Esophagus squamous epithelium (tissue), 5 donors: Measurements from ENCODE around the gene FKBP8. TPM values are rescaled to one million over a fixed set of nuclear protein-coding genes. Genes with fewer than 3 reads are reported as not detected.

Experiments
- DNase-seq: peaks from one replicate; lab custom pipeline; 2025; lab: John Stamatoyannopoulos, UW
- H3K27ac ChIP-seq, 4 donors: fragments of 200-600 bp; sonication (generic); one replicate each; pipeline ENCODE4 v1.5.1; 2016 to 2019; ENCODE audit warnings: mild to moderate bottlenecking in 1 of 4
- H3K27me3 ChIP-seq, 4 donors: fragments of 200-600 bp; sonication (generic); 1 replicate in 3 of 4; 2 replicates in 1 of 4; pipeline versions ENCODE4 v1.5.1 to v1.6.0; 2017 to 2021; ENCODE audit warnings: antibody characterized with exemption in 1 of 4
- H3K36me3 ChIP-seq, 3 donors: fragments of 200-600 bp; sonication (generic); one replicate each; pipeline ENCODE4 v1.5.1; 2016 to 2019
- H3K4me1 ChIP-seq, 3 donors: fragments of 200-600 bp; sonication (generic); one replicate each; pipeline ENCODE4 v1.5.1; 2017 to 2019
- H3K4me3 ChIP-seq, 4 donors: fragments of 200-600 bp; sonication (generic); 1 replicate in 3 of 4; 2 replicates in 1 of 4; pipeline ENCODE4 v1.5.1; 2016 to 2019; ENCODE audit warnings: mild to moderate bottlenecking in 2 of 4, moderate library complexity in 1 of 4
- H3K9me3 ChIP-seq, 3 donors: fragments of 200-600 bp; sonication (generic); one replicate each; pipeline ENCODE4 v1.5.1; 2016 to 2019
- CTCF ChIP-seq, 6 experiments: fragments of 450-650 bp in 4 of 6; fragments of 200-600 bp in 2 of 6; sonication (generic) in 2 of 6; IDR thresholded peaks; one replicate each; pipeline ENCODE4 v1.5.1; 2016 to 2019; ENCODE audit warnings: antibody characterized with exemption in 6 of 6, mild to moderate bottlenecking in 4 of 6, moderate library complexity in 4 of 6
- POLR2A ChIP-seq, 4 donors: fragments of 450-650 bp; IDR thresholded peaks; one replicate each; pipeline ENCODE4 v1.6.1; 2017; ENCODE audit warnings: antibody characterized with exemption in 4 of 4, mild to moderate bottlenecking in 4 of 4, moderate library complexity in 3 of 4
- WGBS, 2 donors: methylation state at CpG; one replicate each; pipeline ENCODE4 v1.1.5; 2018; 5-methylcytosine and 5-hydroxymethylcytosine counted together
- intact Hi-C: fragments of 100-400 bp; cut with DNase I; formaldehyde crosslinking; loops from one replicate; pipeline ENCODE4 v1.15.0; 2022
- total RNA-seq, 4 donors: library from RNA; depleted of rRNA; stranded (reverse); fragments of >200 nt; gene quantifications; one replicate each; pipeline ENCODE4 v1.1.0, GENCODE V29; 2016
- donor health status: DM: yes; HTN: yes; CAD: no.

Gene FKBP8
- total RNA-seq, 4 donors from 2014 or later: 132 to 273 (median 247) TPM

- DNase-seq: no peak
- H3K9me3 ChIP-seq: no peaks in the 10 kb centered on the region
- WGBS, 2 donors: 85 to 93% methylated on average over 9 of the region's 9 CpGs
- intact Hi-C loops: no loop called here
- no peaks in the 10 kb centered on the region for H3K36me3 ChIP-seq
- H3K27ac ChIP-seq: peak overlapping the region in 2 of 4 donors; percentile 18 to 99
- no peak overlapping the region for H3K4me3 ChIP-seq
- TF ChIP-seq POLR2A (IDR thresholded peaks at IDR 0.05) (no peak), CTCF (IDR thresholded peaks at IDR 0.05) (no peak)
- H3K27me3 ChIP-seq: no peaks in the 10 kb centered on the region
- H3K4me1 ChIP-seq: peaks cover 51 to 82% (median 53%) of the 10 kb centered on the region in 3 donors
Measured at GRCh38 chr19:18518639-18519038, 24.7 kb downstream of the FKBP8 start.

DNA sequence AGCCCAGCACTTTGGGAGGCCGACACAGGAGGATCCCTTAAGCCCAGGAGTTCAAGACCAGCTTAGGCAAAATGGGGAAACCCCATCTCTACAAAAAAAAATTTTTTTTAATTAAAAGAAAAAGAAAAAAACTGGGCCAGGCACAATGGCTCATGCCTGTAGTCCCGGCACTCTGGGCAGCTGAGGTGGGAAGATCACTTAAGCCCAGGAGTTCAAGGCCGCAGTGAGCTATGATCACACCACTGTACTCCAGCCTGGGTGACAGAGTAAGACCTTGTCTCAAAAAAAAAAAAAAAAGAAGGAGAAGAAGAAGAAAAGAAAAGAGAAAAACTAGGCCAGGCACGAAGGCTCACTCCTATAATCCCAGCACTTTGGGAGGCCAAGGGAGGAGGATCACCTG, 25.8 kb downstream of the FKBP8 start:
- H3K4me3 ChIP-seq: no peak overlapping the region
- H3K36me3 ChIP-seq: no peaks in the 10 kb centered on the region
- no peaks in the 10 kb centered on the region for H3K27me3 ChIP-seq
- intact Hi-C loops: no loop called here
- no peak for DNase-seq
- no peaks in the 10 kb centered on the region for H3K9me3 ChIP-seq
- 90 to 94% methylated on average over 4 of the region's 4 CpGs for WGBS, 2 donors
- TF ChIP-seq CTCF (IDR thresholded peaks at IDR 0.05) (no peak), POLR2A (IDR thresholded peaks at IDR 0.05) (no peak)
- no peak overlapping the region for H3K27ac ChIP-seq
- peaks cover 51 to 87% (median 53%) of the 10 kb centered on the region in 3 donors for H3K4me1 ChIP-seq

GRCh38 chr19:18515959-18516358, 27.4 kb downstream of the FKBP8 start:
- intact Hi-C loops: no loop called here
- TF ChIP-seq POLR2A (IDR thresholded peaks at IDR 0.05): no peak
- TF ChIP-seq CTCF (IDR thresholded peaks at IDR 0.05): no peak
- 83 to 100% methylated on average over 1 to 5 of the region's 5 CpGs for WGBS, 2 donors

DNA sequence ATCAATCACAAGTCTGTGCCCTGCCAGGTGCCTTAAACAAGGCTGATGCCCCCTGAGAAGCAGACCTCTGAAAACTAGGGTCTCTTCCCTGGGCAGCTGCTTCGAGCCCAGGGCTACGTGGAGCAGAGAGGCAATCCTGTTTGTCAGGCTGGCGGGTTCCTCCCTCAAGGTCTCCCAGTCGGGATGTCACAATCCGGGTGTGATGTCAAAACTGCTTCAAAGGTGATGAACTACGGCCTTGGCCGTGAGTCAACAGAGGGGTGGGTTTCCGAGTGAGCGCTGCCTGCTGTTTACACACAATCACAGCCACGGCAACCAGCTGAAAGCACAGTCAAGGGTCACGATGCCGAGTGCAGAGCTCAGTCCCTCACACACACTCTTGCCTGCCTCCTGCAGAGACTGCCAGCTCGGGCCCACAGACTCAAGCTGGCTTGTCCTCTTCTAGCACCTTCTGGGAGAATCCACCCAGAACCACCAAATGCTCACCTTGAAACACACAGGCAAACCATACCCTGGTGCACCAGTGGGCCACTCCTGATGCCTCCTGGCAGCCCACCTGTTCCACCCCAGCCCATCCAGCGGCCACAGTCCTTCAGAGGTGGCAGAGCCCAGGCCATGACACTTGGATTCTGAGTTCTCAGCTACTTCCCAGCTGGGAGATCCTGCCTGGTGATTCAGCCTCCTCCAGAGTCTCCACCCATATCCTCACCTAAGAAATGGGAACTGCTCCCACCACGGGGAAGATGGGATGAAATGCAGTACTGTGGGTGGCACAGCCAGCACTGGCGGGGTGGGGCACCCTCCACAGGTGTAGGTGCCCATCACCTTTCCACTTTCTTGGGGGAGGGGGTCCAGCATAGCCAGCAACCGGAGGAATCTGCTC, 28.3 kb downstream of the FKBP8 start:
- H3K27ac ChIP-seq: peak overlapping the region; percentile 12 to 88 (median 57)
- 43 to 46% methylated on average over 9 to 14 of the region's 17 CpGs for WGBS, 2 donors
- peak overlapping the region in 1 of 4 donors; percentile 37 for H3K4me3 ChIP-seq
- H3K27me3 ChIP-seq: no peaks in the 10 kb centered on the region
- no peak for DNase-seq
- H3K4me1 ChIP-seq: peaks cover 44 to 95% (median 53%) of the 10 kb centered on the region in 3 donors
- TF ChIP-seq POLR2A (IDR thresholded peaks at IDR 0.05) (no peak), CTCF (IDR thresholded peaks at IDR 0.05) (no peak)
- H3K36me3 ChIP-seq: no peaks in the 10 kb centered on the region
- intact Hi-C loops: no loop called here
- H3K9me3 ChIP-seq: no peaks in the 10 kb centered on the region

More at GRCh38 chr19:18515959-18516358, 27.4 kb downstream of the FKBP8 start:
- Histone ChIP-seq H3K36me3 (no peaks in the 10 kb centered on the region), H3K27me3 (no peaks in the 10 kb centered on the region), H3K4me1 (peaks cover 49 to 96% (median 53%) of the 10 kb centered on the region in 3 donors), H3K9me3 (no peaks in the 10 kb centered on the region), H3K4me3 (no peak overlapping the region), H3K27ac (peak overlapping the region in 3 of 4 donors; percentile 55 to 88 (median 59))
- no peak for DNase-seq

DNA sequence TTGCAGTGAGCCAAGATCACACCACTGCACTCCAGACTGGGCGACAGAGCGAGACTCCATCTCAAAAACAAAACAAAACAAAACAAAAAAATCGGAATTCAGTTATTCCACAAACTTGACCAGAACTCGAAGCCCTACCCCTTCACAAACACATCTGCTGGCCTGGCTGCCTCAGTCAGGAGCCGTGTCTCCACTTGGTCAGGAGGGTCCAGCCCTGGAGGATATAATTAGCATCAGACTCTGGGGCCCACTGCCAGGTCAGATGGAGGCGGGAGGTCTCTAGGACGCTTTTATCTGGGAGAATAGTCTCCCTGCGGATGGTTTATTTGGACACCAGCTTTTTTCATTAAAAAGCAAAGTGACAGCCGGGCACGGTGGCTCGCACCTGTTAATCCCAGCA, 29.5 kb downstream of the FKBP8 start:
- no peak for TF ChIP-seq CTCF (IDR thresholded peaks at IDR 0.05)
- TF ChIP-seq POLR2A (IDR thresholded peaks at IDR 0.05): no peak
- Histone ChIP-seq H3K36me3 (no peaks in the 10 kb centered on the region), H3K4me3 (no peak overlapping the region), H3K27ac (peak overlapping the region in 3 of 4 donors; percentile 55 to 59 (median 59)), H3K27me3 (no peaks in the 10 kb centered on the region), H3K9me3 (no peaks in the 10 kb centered on the region), H3K4me1 (peaks cover 34 to 95% (median 52%) of the 10 kb centered on the region in 3 donors)
- DNase-seq: no peak
- 70 to 86% methylated on average over 7 to 11 of the region's 11 CpGs for WGBS, 2 donors
- intact Hi-C loops: no loop called here
